HG02571 (cell line): ENCODE measurements around the gene GGNBP2.

Experiments
- ATAC-seq: cut with Tn5 transposase; IDR thresholded peaks from one replicate; pipeline ENCODE4 v1.9.1; 2021; ENCODE audit warnings: mild to moderate bottlenecking, moderate library complexity; ENCODE audit not compliant: unreplicated experiment

The GGNBP2 gene

GRCh38 chr17:36550491-36551417 lies 6.0 kb downstream of the GGNBP2 start:
- no peak for ATAC-seq

GRCh38 chr17:36553459-36553858 lies 8.7 kb downstream of the GGNBP2 start:
- ATAC-seq = no peak

- ATAC-seq = no peak
Measured at GRCh38 chr17:36566081-36566480, 21.4 kb downstream of the GGNBP2 start.

GRCh38 chr17:36575028-36575427 lies 30.3 kb downstream of the GGNBP2 start:
- ATAC-seq = no peak

- no peak for ATAC-seq
Measured at GRCh38 chr17:36576793-36577192, 32.1 kb downstream of the GGNBP2 start.

GRCh38 chr17:36578671-36579070 lies 34.0 kb downstream of the GGNBP2 start:
- no peak for ATAC-seq

GRCh38 chr17:36583787-36584186 lies 39.1 kb downstream of the GGNBP2 start:
- no peak for ATAC-seq

- ATAC-seq = no peak
Measured at GRCh38 chr17:36586138-36586537, 41.4 kb downstream of the GGNBP2 start.

GRCh38 chr17:36590082-36590481 lies 45.4 kb downstream of the GGNBP2 start:
- ATAC-seq = no peak

- peak; percentile 83 for ATAC-seq
Measured at GRCh38 chr17:36591434-36592315, 47.0 kb downstream of the GGNBP2 start, which contains the start of gene DHRS11. Gene DHRS11, plus strand, starts transcription at chr17:36591879. Its CDS starts 131 bp downstream, at chr17:36592010.

GRCh38 chr17:36592316-36592715 lies 47.6 kb downstream of the GGNBP2 start:
- peak; percentile 10 for ATAC-seq

- no peak for ATAC-seq
Measured at GRCh38 chr17:36592716-36593321, 48.1 kb downstream of the GGNBP2 start.

GRCh38 chr17:36593656-36594316 lies 49.1 kb downstream of the GGNBP2 start:
- no peak for ATAC-seq

- ATAC-seq = no peak
Measured at GRCh38 chr17:36594626-36595401, 50.1 kb downstream of the GGNBP2 start.

- no peak for ATAC-seq
Measured at GRCh38 chr17:36597226-36597625, 52.5 kb downstream of the GGNBP2 start.

GRCh38 chr17:36597866-36598777 lies 53.4 kb downstream of the GGNBP2 start:
- no peak for ATAC-seq

GRCh38 chr17:36598951-36599401 lies 54.3 kb downstream of the GGNBP2 start:
- no peak for ATAC-seq

- ATAC-seq = no peak
Measured at GRCh38 chr17:36599546-36600250, 55.0 kb downstream of the GGNBP2 start.
